ENCODE measurements around the gene LRRC59. TPM values are rescaled to one million over a fixed set of nuclear protein-coding genes. Genes with fewer than 3 reads are reported as not detected.

LRRC59 gene
- total and polyA plus RNA-seq, 2 of the 13 experiments (the other 11 are each of a cell fraction or from before 2014, with no cell fraction given) = 87.3 to 222 TPM

GRCh38 chr17:50372758-50373556 lies 24.4 kb downstream of the LRRC59 start, which contains the start of the genes EME1 and MRPL27 (continued):
- TF ChIP-seq ARID5B (CRISPR knock-in tag; IDR thresholded peaks at IDR 0.05) (peak; percentile 64), ZSCAN22 (CRISPR knock-in tag; IDR thresholded peaks at IDR 0.05) (peak; percentile 80; the same call in 1 of the 2 replicates), ZSCAN29 (CRISPR knock-in tag; conservative IDR thresholded peaks at IDR 0.05) (peak; percentile 81; the same call in 1 of the 2 replicates), LCORL (IDR thresholded peaks at IDR 0.05) (peak; percentile 86), LCORL (CRISPR knock-in tag; IDR thresholded peaks at IDR 0.05) (peak; percentile 83; the same call in 1 of the 2 replicates), ZNF382 (CRISPR knock-in tag; IDR thresholded peaks at IDR 0.05; ENCODE audit: borderline replicate concordance) (no peak), ZFP37 (CRISPR knock-in tag; IDR thresholded peaks at IDR 0.05; ENCODE audit: borderline replicate concordance) (no peak), MAF1 (CRISPR knock-in tag; IDR thresholded peaks at IDR 0.05; ENCODE audit: borderline replicate concordance) (no peak), ZNF24 (IDR thresholded peaks at IDR 0.05) (no peak), RELA (CRISPR knock-in tag; IDR thresholded peaks at IDR 0.05) (peak; percentile 89), XRCC5 (optimal IDR thresholded peaks at IDR 0.05; ENCODE audit: low read length) (peak; percentile 65), EHMT2 (IDR thresholded peaks at IDR 0.05; ENCODE audit: borderline replicate concordance, low read depth, low read length) (peak; percentile 54; the same call in 1 of the 2 replicates), KDM5A (IDR thresholded peaks at IDR 0.05; ENCODE audit: borderline replicate concordance, low read length) (peak; percentile 97), NAIF1 (CRISPR knock-in tag; IDR thresholded peaks at IDR 0.05; ENCODE audit: borderline replicate concordance) (peak; percentile 82; the same call in 1 of the 2 replicates), ZNF788 (CRISPR knock-in tag; IDR thresholded peaks at IDR 0.05; ENCODE audit: borderline replicate concordance) (peak; percentile 99; the same call in 1 of the 2 replicates), JARID2 (CRISPR knock-in tag; IDR thresholded peaks at IDR 0.05; ENCODE audit: insufficient replicate concordance) (no peak), ZNF383 (CRISPR knock-in tag; IDR thresholded peaks at IDR 0.05; ENCODE audit: borderline replicate concordance) (peak; percentile 85; the same call in 1 of the 2 replicates), MAFG (CRISPR knock-in tag; IDR thresholded peaks at IDR 0.05) (no peak), ASH2L (IDR thresholded peaks at IDR 0.05; ENCODE audit: insufficient read length, low read depth, low read length) (peak; percentile 99), ZFAT (CRISPR knock-in tag; conservative IDR thresholded peaks at IDR 0.05) (no peak), KAT8 (CRISPR knock-in tag; IDR thresholded peaks at IDR 0.05) (peak; percentile 100), ZNF558 (CRISPR knock-in tag; IDR thresholded peaks at IDR 0.05; ENCODE audit: borderline replicate concordance) (peak; percentile 95; the same call in 1 of the 2 replicates), MTF2 (CRISPR knock-in tag; IDR thresholded peaks at IDR 0.05; ENCODE audit: borderline replicate concordance) (no peak), UBTF (CRISPR knock-in tag; IDR thresholded peaks at IDR 0.05) (peak; percentile 86), ZNF337 (CRISPR knock-in tag; IDR thresholded peaks at IDR 0.05; ENCODE audit: borderline replicate concordance, low read depth) (no peak)

All from HepG2 (cell line).